GM12878 (cell line): Measurements from ENCODE around the gene BCKDHB. TPM values are rescaled to one million over a fixed set of nuclear protein-coding genes. Genes with fewer than 3 reads are reported as not detected.

Experiments
- ATAC-seq: fragments of 200-7000 bp; cut with Tn5 transposase; 3 replicates; pipeline ENCODE4 v1.9.1; 2020; ENCODE audit warnings: mild to moderate bottlenecking, moderate library complexity
- BruUV-seq: library from RNA; stranded (reverse); fragments of 400-500 nt; replicated peaks from 2 replicates; lab custom pipeline; 2021; lab: Mats Ljungman, UMichigan
- CTCF ChIA-PET: fragments of 300-600 bp; sonication (Branson Sonifier 250); formaldehyde crosslinking; extraction: SDS; loops from one replicate; lab custom pipeline; 2021; ENCODE audit warnings: inconsistent platforms; lab: Yijun Ruan, JAX
- POLR2A ChIA-PET: fragments of 350-600 bp; formaldehyde crosslinking; extraction: SDS; loops from one replicate; lab custom pipeline; 2021; ENCODE audit warnings: inconsistent platforms; lab: Charles Lee
- RAD21 ChIA-PET: fragments of 300-600 bp; sonication (Branson Sonifier 250); formaldehyde crosslinking; loops from one replicate; lab custom pipeline; 2023; ENCODE audit warnings: antibody characterized with exemption; ENCODE audit not compliant: unreplicated experiment; lab: Charles Lee
- SMC1A ChIA-PET: fragments of 300-600 bp; sonication (Branson Sonifier 250); formaldehyde crosslinking; loops from one replicate; lab custom pipeline; 2023; ENCODE audit not compliant: unreplicated experiment, uncharacterized antibody; lab: Charles Lee
- DNase-seq: peaks from one replicate; pipeline ENCODE4 v3.0.0-alpha.2; 2011; ENCODE audit warnings: low read depth, low spot score
- FAIRE-seq: peaks from 3 replicates; lab custom pipeline; 2011; peaks lifted over from hg19 to GRCh38; lab: Jason Lieb, UNC
- H2AFZ ChIP-seq: 2 replicates; pipeline ENCODE4 v1.6.0; 2011; ENCODE audit warnings: low read depth, low read length, control low read depth; ENCODE audit not compliant: control insufficient read depth
- H3K27ac ChIP-seq: 2 replicates; pipeline ENCODE4 v1.5.1; 2011; ENCODE audit warnings: control low read depth; ENCODE audit not compliant: control insufficient read depth, insufficient read depth
- H3K27me3 ChIP-seq, 2 experiments: replicated peaks in 1 of 2; 2 replicates each; pipeline versions ENCODE4 v1.6.0 to v1.6.1; 2011; ENCODE audit warnings: low read length in 1 of 2; ENCODE audit not compliant: control insufficient read depth in 2 of 2, insufficient read depth in 2 of 2
- H3K36me3 ChIP-seq, 2 experiments: 2 replicates each; pipeline ENCODE4 v1.5.1; 2011; ENCODE audit warnings: low read length in 1 of 2; ENCODE audit not compliant: control insufficient read depth in 2 of 2, insufficient read depth in 2 of 2
- H3K4me1 ChIP-seq: 2 replicates; pipeline ENCODE4 v1.6.1; 2011; ENCODE audit warnings: mild to moderate bottlenecking, low read length, moderate library complexity, mixed read lengths; ENCODE audit not compliant: control insufficient read depth, insufficient read depth
- H3K4me2 ChIP-seq: 2 replicates; pipeline ENCODE4 v1.6.0; 2011; ENCODE audit warnings: control low read depth; ENCODE audit not compliant: control insufficient read depth, insufficient read depth
- H3K4me3 ChIP-seq: fragments of 200-600 bp; sonication (generic); 2 replicates; pipeline ENCODE4 v1.5.1; 2016
- H3K79me2 ChIP-seq: 2 replicates; pipeline ENCODE4 v1.6.0; 2011; ENCODE audit warnings: low read length; ENCODE audit not compliant: control insufficient read depth, insufficient read depth
- H3K9ac ChIP-seq: 2 replicates; pipeline ENCODE4 v1.8.0; 2011; ENCODE audit warnings: low read length, control low read depth, mixed read lengths; ENCODE audit not compliant: control insufficient read depth, insufficient read depth
- H3K9me3 ChIP-seq: replicated peaks from 3 replicates; pipeline ENCODE4 v1.5.1; 2011; ENCODE audit warnings: mild to moderate bottlenecking, low read length; ENCODE audit not compliant: control insufficient read depth, insufficient read depth
- H4K20me1 ChIP-seq: 2 replicates; pipeline ENCODE4 v1.6.0; 2011; ENCODE audit not compliant: control insufficient read depth, insufficient read depth
- BRCA1 ChIP-seq: IDR thresholded peaks from 2 replicates; pipeline ENCODE4 v1.6.1; 2011; ENCODE audit warnings: low read depth, low read length, improper control_type of control experiment
- HDAC2 ChIP-seq: fragments of 200-600 bp; sonication (generic); IDR thresholded peaks from 2 replicates; pipeline ENCODE4 v1.6.1; 2017
- IKZF1 ChIP-seq: fragments of 450-650 bp; conservative IDR thresholded peaks from 2 replicates; pipeline ENCODE4 v1.6.1; 2017; ENCODE audit warnings: antibody characterized with exemption, mild to moderate bottlenecking
- NFYB ChIP-seq: IDR thresholded peaks from 2 replicates; pipeline ENCODE4 v1.6.1; 2011; ENCODE audit warnings: low read depth, mild to moderate bottlenecking, low read length, improper control_type of control experiment, moderate library complexity; ENCODE audit not compliant: insufficient read depth
- STAT1 ChIP-seq: fragments of 450-650 bp; conservative IDR thresholded peaks from 2 replicates; pipeline ENCODE4 v1.6.1; 2014; ENCODE audit warnings: antibody characterized with exemption, mild to moderate bottlenecking
- ZNF384 ChIP-seq: IDR thresholded peaks from 2 replicates; pipeline ENCODE4 v1.6.1; 2012; ENCODE audit warnings: low read depth, mild to moderate bottlenecking, low read length, improper control_type of control experiment, borderline replicate concordance
- WGBS: methylation state at CpG from one replicate; pipeline ENCODE4 v1.1.6; 2016; ENCODE audit warnings: low lambda C conversion rate; ENCODE audit not compliant: insufficient replicate concordance, insufficient coverage; ENCODE audit errors: missing lambda C conversion rate; 5-methylcytosine and 5-hydroxymethylcytosine counted together
- in situ Hi-C: fragments of 300-500 bp; cut with MboI; formaldehyde crosslinking; loops from 9 replicates; pipeline ENCODE4 v1.14.3; 2018; ENCODE audit warnings: mixed read lengths
- intact Hi-C: fragments of 100-400 bp; cut with micrococcal nuclease; formaldehyde crosslinking; loops from one replicate; pipeline ENCODE4 v1.14.2; 2022; ENCODE audit not compliant: unreplicated experiment
- polyA plus RNA-seq, 11 experiments: library from polyadenylated mRNA; depleted of rRNA in 4 of 11; unstranded in 6 of 11; stranded (reverse) in 5 of 11; fragments of >200 nt; fragmentation: Nextera tagmentation in 4 of 11; fragmentation: Illumina TruSeq in 1 of 11; extraction: Ambion mirVana in 4 of 11; extraction: Trizol in 1 of 11; gene quantifications; 1 replicate in 1 of 11; 2 replicates in 10 of 11; pipeline versions ENCODE4 v1.2.1 to v1.2.3, GENCODE V29; 2011 to 2016; ENCODE audit warnings: inconsistent platforms in 2 of 11, missing spikeins in 2 of 11, low read depth in 1 of 11
- total RNA-seq, 4 experiments: library from RNA; depleted of rRNA in 3 of 4; stranded (reverse); fragments of >200 nt in 3 of 4; fragmentation: Illumina TruSeq in 1 of 4; extraction: Trizol in 1 of 4; gene quantifications; 2 replicates each; pipeline versions ENCODE4 v1.2.1 to v1.2.3, GENCODE V29; 2013 to 2021
- TF ChIP-seq, protein P1 (sequence below): fragments of 450-650 bp; formaldehyde crosslinking; IDR thresholded peaks from 2 replicates; pipeline ENCODE4 v1.4.0; 2020; ENCODE audit warnings: mild to moderate bottlenecking, moderate library complexity
- TF ChIP-seq, protein P2 (sequence below): fragments of 450-650 bp; IDR thresholded peaks from 2 replicates; pipeline ENCODE4 v1.6.1; 2016; ENCODE audit warnings: mild to moderate bottlenecking

Gene BCKDHB
- total and polyA plus RNA-seq, 10 of the 15 experiments (the other 5 are each of a cell fraction or from before 2014, with no cell fraction given), result 12.9 to 57.1 (median 25.3) TPM

DNA sequence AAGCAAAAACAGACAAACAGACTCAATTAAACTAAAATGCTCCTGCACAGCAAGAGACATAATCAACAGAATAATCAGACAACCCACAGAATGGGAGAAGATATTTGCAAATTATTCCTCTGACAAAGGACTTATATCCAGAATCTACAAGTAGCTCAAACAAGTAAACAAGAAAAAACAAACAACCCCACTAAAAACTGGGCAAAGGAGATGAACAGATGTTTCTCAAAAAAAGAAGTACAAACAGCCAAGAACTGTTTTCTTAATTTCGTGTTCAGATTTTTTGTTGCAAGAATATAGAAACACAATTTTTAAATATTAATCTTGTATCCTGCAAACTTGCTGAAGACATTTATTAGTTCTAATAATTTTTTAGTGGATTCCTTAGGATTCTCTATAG lies 274.1 kb downstream of the BCKDHB start:
- Histone ChIP-seq H3K36me3 (no peaks in the 10 kb centered on the region), H4K20me1 (no peaks in the 10 kb centered on the region), H3K9me3 (no peaks in the 10 kb centered on the region), H3K79me2 (no peaks in the 10 kb centered on the region), H3K4me3 (no peak overlapping the region), H3K27ac (no peak overlapping the region), H3K9ac (no peak overlapping the region), H2AFZ (no peak overlapping the region), H3K4me1 (no peaks in the 10 kb centered on the region), H3K4me2 (no peak overlapping the region), H3K27me3 (no peaks in the 10 kb centered on the region)
- POLR2A ChIA-PET, result no interaction called here
- no peak for FAIRE-seq
- CTCF ChIA-PET, result no interaction called here
- intact Hi-C loops, result no loop called here
- SMC1A ChIA-PET, result no interaction called here
- 56% methylated on average over 1 of the region's 1 CpG for WGBS
- TF ChIP-seq, protein P1, sequence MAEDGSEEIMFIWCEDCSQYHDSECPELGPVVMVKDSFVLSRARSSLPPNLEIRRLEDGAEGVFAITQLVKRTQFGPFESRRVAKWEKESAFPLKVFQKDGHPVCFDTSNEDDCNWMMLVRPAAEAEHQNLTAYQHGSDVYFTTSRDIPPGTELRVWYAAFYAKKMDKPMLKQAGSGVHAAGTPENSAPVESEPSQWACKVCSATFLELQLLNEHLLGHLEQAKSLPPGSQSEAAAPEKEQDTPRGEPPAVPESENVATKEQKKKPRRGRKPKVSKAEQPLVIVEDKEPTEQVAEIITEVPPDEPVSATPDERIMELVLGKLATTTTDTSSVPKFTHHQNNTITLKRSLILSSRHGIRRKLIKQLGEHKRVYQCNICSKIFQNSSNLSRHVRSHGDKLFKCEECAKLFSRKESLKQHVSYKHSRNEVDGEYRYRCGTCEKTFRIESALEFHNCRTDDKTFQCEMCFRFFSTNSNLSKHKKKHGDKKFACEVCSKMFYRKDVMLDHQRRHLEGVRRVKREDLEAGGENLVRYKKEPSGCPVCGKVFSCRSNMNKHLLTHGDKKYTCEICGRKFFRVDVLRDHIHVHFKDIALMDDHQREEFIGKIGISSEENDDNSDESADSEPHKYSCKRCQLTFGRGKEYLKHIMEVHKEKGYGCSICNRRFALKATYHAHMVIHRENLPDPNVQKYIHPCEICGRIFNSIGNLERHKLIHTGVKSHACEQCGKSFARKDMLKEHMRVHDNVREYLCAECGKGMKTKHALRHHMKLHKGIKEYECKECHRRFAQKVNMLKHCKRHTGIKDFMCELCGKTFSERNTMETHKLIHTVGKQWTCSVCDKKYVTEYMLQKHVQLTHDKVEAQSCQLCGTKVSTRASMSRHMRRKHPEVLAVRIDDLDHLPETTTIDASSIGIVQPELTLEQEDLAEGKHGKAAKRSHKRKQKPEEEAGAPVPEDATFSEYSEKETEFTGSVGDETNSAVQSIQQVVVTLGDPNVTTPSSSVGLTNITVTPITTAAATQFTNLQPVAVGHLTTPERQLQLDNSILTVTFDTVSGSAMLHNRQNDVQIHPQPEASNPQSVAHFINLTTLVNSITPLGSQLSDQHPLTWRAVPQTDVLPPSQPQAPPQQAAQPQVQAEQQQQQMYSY (CRISPR knock-in tag), result no peak
- TF ChIP-seq, protein P2, sequence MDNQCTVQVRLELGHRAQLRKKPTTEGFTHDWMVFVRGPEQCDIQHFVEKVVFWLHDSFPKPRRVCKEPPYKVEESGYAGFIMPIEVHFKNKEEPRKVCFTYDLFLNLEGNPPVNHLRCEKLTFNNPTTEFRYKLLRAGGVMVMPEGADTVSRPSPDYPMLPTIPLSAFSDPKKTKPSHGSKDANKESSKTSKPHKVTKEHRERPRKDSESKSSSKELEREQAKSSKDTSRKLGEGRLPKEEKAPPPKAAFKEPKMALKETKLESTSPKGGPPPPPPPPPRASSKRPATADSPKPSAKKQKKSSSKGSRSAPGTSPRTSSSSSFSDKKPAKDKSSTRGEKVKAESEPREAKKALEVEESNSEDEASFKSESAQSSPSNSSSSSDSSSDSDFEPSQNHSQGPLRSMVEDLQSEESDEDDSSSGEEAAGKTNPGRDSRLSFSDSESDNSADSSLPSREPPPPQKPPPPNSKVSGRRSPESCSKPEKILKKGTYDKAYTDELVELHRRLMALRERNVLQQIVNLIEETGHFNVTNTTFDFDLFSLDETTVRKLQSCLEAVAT, result no peak
- TF ChIP-seq ZNF384 (no peak), NFYB (no peak), IKZF1 (no peak), HDAC2 (no peak), BRCA1 (no peak), STAT1 (no peak)
- BruUV-seq, result no TSS peak
- no peak for ATAC-seq
- no peak for DNase-seq
- in situ Hi-C loops, result no loop called here
- RAD21 ChIA-PET, result no interaction called here
